HG02870 (cell line): ENCODE measurements around the gene TREH.
"Not testable (repeated sequence)": the region's sequence is repeated elsewhere in the genome, so short reads cannot be mapped to it uniquely, and the experiment has no call there.

Source experiments
- ATAC-seq: cut with Tn5 transposase; IDR thresholded peaks from one replicate; pipeline ENCODE4 v1.9.1; 2021; ENCODE audit warnings: mild to moderate bottlenecking, moderate library complexity; ENCODE audit not compliant: unreplicated experiment

The TREH gene

DNA sequence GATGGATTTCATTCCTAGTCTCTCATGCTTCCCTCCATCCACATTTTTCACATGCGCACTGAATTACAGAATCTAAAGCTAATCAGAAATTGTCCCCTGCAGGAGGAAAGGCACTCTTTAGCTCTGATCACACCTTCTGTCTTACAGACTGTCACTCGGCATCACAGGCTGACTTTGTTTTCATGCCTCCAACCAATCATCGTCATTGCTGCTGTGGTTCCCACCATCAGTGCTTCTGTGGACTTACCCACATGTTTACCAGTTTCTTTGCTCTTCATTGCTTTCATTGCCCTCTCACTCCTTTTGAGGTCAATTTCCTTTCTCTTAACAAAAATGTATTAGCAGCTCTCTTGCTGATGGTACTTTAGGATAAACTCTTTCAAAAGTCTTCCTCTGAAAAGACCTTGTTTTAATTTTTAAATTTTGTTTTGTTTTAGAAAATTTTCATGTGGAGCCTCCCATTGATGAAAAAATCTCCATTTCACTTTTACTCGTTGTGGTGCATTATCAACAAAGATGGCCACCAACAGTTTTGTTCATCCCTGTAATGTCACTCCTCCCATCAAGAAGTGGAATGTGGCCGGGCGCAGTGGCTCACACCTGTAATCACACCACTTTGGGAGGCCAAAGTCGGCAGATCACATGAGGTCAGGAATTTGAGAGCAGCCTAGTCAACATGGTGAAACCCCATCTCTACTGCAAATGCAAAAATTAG lies 20.2 kb upstream of the TREH start:
- ATAC-seq = no peak

DNA sequence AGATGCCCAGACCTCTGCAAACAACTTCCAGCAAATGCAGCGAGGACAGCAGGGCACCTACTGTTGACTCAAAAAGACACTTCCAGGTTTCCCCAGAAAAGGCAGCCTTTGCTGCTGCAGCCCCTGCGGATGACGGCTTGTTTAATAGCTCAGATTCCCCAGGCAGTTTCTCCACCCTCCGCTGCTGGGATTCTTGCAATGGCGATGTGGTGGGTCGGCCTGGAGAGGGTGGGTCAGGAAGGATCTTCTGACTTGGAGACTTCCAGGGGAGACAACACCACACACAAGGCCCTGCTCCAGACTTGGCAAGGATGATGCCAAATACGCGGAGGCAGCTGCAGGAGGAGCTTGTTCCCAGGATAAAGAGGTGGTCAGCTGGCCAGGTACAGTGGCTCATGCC lies 17.9 kb upstream of the TREH start:
- ATAC-seq = no peak

DNA sequence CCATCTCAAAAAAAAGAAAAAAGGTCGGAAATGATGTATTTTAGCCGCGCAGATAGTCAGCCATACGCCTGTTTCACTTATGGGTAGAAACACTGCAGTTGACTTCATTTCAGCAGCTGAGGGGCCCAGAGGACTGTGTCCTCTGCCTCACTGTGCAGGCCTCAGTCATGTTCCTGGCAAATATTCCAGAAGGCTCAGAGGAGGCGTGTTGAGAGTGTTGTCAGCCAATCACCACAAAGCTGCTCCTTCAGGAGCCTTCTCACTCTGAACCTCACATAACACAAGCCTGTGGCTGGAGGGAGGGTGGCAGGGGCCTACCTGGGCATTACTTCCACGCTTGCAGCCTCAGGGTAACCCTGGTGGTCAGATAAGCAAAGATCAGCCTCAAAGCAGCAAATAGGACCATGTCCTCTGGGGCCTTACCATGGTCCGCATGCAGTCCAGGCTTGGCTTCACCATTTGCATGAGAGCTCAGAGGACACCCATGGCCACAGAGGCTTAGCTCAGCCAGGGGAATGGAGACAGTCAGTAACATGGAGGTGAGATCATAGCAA lies 17.3 kb upstream of the TREH start:
- ATAC-seq = no peak

DNA sequence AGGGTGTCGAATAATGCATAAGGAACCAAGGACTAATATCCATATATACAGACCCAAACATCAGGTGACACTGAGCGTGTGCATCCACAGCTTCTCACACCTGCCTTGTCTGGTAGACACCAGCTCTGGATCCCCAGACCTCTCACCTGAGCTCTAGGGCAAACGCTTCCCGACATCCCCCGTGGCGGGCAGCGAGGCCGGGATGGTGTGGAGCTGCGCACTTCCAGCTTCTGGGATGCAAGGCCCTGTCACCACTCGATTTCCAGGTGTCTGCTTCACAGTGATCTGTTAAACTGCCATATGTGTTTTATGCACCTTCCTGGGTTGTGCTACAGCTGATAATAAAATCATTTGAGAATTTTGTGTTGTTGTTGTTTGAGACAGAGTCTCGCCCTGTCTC lies 15.3 kb upstream of the TREH start:
- no peak for ATAC-seq

DNA sequence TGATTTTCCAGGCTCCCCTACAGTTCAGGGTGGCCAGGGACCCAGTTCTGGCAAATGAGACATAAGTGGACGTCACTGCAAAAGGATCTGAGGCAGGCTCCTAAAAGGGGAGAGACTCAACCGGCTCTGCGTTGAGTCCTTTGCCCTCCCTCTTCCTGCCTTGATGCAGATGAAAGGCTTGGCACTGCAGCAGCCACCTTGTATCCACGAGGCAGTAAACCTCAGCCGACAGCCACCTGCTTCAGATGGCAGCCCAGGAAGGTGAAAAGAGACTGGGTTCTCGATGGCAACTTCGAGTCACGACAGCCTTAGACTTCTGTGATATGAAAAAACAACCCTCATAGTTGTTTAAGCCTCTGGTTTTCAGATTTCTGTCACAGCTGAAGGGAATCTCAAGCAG lies 14.7 kb upstream of the TREH start:
- ATAC-seq = no peak

DNA sequence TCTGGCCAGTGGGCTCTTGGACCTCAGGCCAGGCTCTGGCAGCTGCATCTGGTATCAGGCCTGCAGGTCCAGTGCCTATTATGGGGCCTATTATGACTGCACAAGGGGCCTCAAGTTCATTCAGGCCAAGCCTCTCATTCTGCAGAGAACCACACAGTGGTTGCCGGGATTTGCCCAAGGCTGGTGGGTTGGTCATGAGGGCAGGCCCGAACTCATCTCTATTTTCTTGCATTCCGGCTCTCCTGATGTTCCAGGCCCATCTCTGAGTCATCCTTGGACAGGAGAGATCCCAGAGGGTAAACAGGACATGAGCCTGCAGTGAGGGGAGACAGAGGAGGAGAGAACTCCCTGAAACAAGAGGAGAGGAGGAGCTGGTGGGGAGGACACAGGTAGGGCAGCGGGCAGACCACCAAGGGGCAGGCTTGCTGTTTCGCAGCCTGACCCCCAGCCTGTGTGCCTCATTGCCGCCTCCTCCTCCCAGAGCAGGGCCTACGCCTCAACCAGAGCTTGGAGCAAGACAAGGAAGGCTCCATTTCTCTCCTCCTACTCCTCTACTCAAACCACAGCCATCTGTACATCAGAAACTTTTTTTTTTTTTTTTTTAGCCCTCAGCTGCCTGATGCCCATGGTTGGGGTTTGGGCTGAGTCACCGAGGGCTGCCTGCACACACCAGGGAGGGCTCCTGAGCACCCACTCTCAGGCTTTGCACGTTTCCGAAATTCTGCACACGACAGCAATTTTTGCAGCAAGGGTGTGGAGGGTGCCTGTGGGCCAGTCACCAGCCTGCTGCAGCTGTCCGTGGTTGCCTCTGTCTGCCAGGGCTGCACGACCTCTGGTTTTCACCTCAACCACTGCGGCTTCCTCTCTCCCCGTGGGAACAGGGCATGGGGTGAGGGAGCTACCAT lies 12.7 kb upstream of the TREH start:
- ATAC-seq = no peak

DNA sequence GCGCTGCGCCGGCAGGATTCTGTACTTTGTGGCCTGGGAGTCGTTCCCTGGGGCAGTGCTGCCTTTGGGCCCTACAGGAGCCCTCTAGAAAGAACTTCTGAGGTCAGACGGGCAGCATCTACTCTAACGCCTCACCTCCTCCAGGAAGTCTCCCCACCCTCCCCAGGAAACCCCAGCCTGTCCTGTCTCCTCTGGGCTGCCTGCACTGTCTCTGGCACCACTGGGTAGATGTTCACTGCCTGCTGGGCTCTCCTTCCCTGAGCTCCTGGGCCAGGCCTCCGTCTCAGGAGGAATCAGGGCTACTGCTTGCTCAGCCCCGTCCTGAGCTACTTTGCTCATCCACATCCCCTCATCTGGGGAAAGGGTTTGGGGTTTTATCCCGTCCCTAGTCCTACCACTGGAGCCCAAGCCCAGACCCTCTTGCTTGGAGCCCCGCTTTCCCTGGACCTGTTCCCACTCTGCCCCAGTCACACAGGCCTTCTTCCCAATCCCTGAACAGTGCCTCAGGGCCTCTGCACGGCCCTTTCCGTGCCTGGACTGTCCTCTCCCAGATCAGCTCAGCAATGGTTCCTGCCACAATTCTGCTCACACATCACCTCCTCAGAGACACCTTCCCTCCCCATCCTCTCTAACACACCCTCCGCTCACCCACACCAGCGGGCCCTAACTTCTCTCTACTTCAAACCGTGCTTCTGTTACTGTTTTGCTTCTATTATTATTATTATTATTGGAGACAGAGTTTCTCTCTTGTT lies 11.3 kb upstream of the TREH start:
- no peak for ATAC-seq

DNA sequence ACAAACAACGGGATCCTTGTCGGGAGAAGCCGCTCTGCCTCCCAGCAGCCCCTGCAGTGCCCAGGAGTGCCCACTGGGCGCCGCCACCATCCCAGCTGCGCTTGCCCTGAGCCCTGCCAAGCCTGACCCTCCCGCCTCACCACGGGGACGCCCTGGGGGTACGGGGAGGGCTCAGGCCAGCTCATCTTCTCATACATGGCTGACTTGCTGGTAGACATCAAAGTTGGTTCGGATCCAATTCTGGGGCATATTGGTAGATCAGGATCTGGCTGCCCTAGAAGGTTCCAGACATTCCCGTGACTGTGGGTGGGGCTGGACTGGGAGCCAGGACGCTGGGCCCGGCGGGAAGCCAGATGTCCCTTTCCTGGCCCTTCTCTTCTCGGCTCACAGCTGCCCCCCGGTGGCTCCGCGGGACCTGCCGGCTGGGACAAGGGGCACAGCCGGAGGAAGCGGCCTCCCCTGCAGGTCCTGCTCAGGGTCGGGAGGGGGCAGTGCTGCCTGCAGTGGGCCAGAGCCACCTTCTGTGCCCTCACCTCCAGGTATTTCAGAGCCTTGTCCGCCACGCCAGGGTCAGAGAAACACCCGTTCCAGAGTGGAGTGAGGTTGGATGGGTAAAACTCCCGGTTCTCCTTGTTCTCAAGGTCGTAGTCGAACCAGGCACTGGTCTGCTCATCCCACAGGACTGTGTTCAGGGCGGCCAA lies 10.6 kb upstream of the TREH start:
- peak; percentile 75 for ATAC-seq

DNA sequence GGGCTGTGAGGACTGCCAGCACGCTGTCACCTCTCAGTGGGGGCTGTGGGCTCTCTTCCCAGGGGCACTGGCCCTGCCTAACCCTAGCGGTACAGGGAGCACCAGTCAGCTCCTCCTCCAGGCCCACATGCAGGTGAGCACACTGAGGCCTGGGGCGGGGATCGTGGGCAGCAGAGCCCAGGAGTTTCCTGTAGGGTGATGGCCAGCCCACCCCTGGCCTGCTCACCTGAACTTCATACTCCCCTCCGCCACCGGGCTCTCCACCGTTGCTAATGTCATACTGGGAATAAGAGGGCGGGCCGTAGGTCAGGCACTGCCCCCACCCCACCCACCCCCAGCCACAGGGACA lies 10.0 kb upstream of the TREH start:
- ATAC-seq = no peak

DNA sequence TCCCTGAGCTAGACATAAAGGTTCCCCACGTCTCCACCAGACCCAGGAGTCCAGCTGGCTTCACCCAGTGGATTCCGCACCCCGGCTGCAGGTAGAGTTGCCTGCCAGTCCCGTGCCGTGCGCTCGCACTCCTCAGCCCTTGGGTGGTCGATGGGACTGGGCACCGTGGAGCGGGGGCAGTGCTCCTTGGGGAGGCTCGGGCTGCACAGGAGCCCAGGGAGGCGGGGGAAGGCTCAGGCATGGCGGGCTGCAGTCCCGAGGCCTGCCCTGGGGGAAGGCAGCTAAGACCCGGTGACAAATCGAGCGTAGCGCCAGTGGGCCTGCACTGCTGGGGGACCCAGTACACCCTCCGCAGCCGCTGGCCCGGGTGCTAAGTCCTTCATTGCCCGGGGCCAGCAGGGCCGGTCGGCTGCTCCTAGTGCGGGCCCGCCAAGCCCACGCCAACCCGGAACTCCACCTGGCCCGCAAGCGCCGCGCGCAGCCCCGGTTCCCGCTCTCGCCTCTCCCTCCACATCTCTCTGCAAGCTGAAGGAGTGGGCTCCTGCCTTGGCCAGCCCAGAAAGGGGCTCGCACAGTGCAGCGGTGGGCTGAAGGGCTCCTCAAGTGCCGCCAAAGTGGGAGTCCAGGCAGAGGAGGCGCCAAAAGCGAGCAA lies 9.5 kb upstream of the TREH start:
- no peak for ATAC-seq

DNA sequence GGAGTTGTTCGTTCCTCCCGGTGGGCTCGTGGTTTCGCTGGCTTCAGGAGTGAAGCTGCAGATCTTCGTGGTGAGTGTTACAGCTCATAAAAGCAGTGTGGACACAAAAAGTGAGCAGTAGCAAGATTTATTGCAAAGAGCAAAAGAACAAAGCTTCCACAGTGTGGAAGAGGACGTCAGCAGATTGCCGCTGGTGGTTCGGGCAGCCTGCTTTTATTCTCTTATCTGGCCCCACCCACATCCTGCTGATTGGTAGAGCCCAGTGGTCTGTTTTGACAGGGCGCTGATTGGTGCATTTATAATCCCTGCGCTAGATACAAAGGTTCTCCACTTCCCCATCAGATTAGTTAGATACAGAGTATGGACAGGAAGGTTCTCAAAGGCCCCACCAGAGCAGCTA lies 8.9 kb upstream of the TREH start:
- not testable (repeated sequence) for ATAC-seq

DNA sequence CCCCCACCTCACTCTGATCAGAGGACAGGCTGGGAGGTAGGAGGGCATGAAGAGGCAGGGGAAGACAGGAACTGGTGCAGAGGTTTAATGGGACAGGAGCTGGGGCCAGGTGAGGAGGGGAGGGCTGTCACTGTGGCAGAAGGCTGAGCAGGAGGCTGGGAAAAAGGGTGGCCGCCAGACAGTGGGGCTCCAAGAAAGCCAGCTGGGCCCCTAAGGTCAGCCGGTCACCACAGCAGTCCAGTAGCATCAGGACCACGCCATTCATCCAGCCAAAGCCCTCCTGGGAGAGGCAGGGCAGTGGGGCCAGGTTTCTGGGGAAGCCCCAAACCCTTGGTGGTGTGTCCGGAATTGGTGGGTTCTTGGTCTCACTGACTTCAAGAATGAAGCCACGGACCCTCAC lies 8.5 kb upstream of the TREH start:
- ATAC-seq = no peak

DNA sequence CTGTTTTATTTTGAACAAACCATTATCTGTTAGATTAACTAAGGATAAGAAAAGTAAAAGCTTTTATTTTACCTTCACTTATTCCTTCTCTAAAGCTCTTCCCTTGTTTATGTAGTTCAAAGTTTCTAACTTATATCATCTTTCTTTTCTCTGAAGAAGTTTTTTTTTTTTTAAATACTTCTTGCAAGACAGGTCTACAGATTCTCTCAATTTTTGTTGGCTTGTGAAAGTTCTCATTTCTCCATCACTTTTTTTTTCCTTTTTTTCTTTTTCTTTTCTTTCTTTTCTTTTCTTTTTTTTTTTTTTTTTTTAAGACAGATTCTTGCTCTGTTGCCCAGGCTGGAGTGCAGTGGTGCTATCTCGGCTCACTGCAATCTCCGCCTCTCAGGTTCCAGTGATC lies 4.7 kb upstream of the TREH start:
- ATAC-seq = no peak

DNA sequence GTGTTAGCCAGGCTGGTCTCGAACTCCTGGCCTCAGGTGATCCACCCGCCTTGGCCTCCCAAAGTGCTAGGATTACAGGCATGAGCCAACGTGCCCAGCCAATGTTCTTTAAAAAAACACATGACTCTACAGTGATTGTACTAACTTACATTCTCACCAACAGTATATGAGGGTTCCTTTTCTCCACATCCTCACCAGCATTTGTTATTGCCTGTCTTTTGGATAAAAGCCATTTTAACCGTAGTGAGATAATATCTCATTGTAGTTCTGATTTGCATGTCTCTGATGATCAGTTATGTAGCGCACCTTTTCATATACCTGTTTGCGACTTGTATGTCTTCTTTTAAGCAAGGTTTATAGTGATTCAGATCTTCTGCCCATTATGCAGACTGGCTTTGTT lies 3.5 kb upstream of the TREH start:
- not testable (repeated sequence) for ATAC-seq

DNA sequence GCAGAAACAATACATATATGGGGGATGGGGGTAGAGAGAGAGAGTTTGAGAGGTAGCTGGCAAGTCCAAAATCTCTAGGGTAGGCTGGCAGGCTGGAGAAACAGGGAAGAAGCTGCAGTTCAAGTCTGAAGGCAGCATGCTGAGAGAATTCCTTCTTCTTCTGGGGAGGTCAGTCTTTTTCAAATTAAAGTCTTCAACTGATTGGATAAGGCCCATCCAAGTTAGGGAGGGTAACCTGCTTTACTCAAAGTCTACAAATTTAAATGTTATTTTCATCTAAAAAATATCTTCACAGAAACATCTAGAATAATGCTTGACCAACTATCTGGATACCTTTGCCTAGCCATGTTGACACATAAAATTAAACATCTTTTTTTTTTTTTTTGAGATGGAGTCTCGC lies 2.9 kb upstream of the TREH start:
- no peak for ATAC-seq

DNA sequence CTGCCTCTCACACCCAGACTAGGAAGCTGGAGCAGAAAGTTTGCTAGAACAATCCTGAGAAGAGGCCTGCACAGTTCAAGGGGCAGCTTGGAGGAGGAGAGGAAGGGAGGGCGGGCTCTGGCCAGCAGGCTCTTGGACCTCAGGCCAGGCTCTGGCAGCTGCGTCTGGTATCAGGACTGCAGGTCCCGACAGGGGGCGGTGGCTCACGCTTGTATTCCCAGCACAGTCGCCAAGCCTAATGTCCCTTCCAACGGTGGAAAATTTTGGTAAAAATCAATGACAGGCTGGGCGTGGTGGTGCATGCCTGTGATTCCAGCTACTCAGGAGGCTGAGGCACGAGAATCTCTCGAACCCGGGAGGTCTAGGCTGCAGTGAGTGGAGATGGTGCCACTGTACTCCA lies 542 bp downstream of the TREH start:
- not testable (repeated sequence) for ATAC-seq

DNA sequence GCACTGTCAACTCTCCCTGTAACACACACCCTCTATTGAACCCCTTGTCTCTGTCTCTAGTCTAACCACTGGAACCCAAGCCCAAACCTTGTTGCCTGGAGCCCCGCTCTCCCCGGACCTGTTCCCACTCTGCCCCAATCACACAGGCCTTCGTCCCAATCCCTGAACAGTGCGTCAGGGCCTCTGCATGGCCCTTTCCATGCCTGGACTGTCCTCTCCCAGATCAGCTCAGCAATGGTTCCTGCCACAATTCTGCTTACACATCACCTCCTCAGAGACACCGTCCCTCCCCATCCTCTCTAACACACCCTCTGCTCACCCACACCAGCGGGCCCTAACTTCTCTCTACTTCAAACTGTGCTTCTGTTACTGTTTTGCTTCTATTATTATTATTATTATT lies 1.5 kb downstream of the TREH start:
- no peak for ATAC-seq

DNA sequence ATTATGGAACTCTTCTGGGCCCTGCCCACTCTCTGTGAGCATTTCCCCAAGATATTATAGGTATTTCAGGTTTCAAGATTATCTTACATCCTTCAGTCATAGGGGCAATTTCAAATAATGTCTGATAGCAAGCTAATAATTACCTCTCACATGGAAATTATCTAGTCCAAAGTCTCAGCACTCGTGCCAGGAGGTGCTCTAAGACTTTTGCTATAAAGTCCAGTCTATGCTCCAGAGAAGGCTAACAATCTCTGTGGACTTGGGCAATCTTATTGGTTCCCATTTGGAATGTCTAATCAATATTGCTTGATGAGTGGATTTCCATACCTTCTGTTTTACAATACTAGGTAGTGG lies 5.4 kb downstream of the TREH start:
- no peak for ATAC-seq

DNA sequence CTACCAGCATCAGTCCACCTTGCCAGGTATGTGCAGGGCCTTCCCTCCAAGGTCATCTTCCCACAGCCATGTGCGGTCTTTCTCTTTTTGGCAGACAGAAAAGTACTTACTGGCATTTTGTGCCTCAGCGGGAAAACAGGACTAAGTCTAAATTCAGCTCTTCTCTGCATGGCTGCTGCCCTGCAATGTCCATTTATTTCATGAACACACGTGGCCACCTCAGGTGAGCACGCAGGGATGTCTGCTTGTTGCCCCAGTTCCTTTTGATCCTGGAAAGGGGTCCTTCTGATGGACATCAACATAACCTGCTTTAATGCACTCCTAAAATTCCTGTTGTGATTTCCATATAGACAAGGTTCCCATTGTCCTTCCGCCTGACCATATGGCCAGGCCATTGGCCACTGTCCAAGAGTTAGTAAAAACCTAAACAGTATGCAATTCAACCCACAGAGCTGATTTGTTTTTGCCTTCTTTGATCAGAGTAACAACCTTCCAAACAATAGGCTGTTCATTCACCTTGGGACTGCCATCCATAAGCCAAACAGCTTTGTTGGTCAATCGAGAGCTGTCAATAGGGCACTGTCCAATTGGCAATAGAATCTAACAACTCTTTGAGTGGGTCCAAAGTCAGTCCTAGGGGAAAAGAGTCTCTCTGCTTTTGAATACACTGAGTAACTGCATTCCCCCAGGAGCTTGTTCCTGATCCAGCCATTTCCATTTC lies 5.9 kb downstream of the TREH start:
- no peak for ATAC-seq

DNA sequence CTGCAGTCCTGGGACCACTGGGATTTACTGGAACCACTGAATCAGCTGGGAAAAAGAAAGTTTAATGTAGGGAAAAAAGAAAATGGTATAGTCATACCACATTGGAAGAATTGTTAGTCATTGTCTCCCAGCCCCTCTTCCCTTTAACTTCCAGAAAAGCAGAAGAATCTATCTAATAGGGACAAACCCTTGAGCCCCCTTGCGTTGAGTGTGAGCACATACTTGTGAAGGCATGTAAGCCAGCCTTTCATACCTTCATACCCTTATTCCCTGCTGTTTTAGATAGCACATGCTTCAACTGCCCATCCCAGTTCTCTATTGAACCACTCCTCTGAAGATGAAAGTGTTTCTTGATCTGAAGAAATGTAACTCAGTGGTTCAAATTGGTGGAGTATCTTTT lies 6.6 kb downstream of the TREH start:
- ATAC-seq = no peak
